Endothelial cell of umbilical vein (primary cell): ENCODE measurements around the gene FBXL14. TPM values are rescaled to one million over a fixed set of nuclear protein-coding genes. Genes with fewer than 3 reads are reported as not detected.

Source experiments
- BruUV-seq: library from RNA; stranded (reverse); fragments of 400-500 nt; replicated peaks from 2 replicates; lab custom pipeline; 2021; lab: Mats Ljungman, UMichigan
- CTCF ChIA-PET: fragments of 300-600, 350-600 bp; sonication (Branson Sonifier 250); formaldehyde crosslinking; loops from one replicate; lab custom pipeline; 2021; ENCODE audit warnings: antibody characterized with exemption, inconsistent platforms; lab: Charles Lee
- POLR2A ChIA-PET: fragments of 300-600, 350-600 bp; sonication (Branson Sonifier 250); formaldehyde crosslinking; loops from one replicate; lab custom pipeline; 2021; ENCODE audit warnings: antibody characterized with exemption, inconsistent platforms; lab: Charles Lee
- DNase-seq: peaks from one replicate; pipeline ENCODE4 v3.0.0-alpha.2; 2011; ENCODE audit warnings: low read depth, low spot score
- FAIRE-seq: peaks from 2 replicates; lab custom pipeline; 2011; peaks lifted over from hg19 to GRCh38; lab: Jason Lieb, UNC
- H2AFZ ChIP-seq: 2 replicates; pipeline ENCODE4 v1.6.0; 2012; ENCODE audit warnings: low read depth, low read length, control low read depth, inconsistent platforms
- H3K27ac ChIP-seq: 2 replicates; pipeline ENCODE4 v1.5.1; 2011; ENCODE audit warnings: low read depth, mild to moderate bottlenecking, control low read depth, low read length, moderate library complexity; ENCODE audit not compliant: insufficient read depth
- H3K27me3 ChIP-seq, 2 experiments: 2 replicates each; pipeline versions ENCODE4 v1.6.0 to v1.6.1; 2011; ENCODE audit warnings: low read length in 2 of 2, mixed read lengths in 1 of 2; ENCODE audit not compliant: control insufficient read depth in 2 of 2, insufficient read depth in 2 of 2
- H3K36me3 ChIP-seq, 2 experiments: 2 replicates in 1 of 2; 3 replicates in 1 of 2; pipeline ENCODE4 v1.5.1; 2011; ENCODE audit warnings: low read length in 2 of 2, mild to moderate bottlenecking in 1 of 2, moderate library complexity in 1 of 2; ENCODE audit not compliant: control insufficient read depth in 2 of 2, insufficient read depth in 2 of 2; ENCODE audit errors: extremely low read depth in 1 of 2
- H3K4me1 ChIP-seq: 3 replicates; pipeline ENCODE4 v1.5.1; 2011; ENCODE audit warnings: mild to moderate bottlenecking, low read length; ENCODE audit not compliant: control insufficient read depth, insufficient read depth; ENCODE audit errors: extremely low read depth
- H3K4me2 ChIP-seq: 2 replicates; pipeline ENCODE4 v1.6.1; 2011; ENCODE audit warnings: low read length, control low read depth, mixed read lengths; ENCODE audit not compliant: insufficient read depth
- H3K4me3 ChIP-seq, 3 experiments: fragments of 200-600 bp in 1 of 3; sonication (generic), shearing (Covaris generic) in 1 of 3; replicated peaks in 1 of 3; 2 replicates each; pipeline ENCODE4 v1.5.1; 2011 to 2016; ENCODE audit warnings: control low read depth in 3 of 3, low read length in 3 of 3, mild to moderate bottlenecking in 2 of 3, inconsistent platforms in 1 of 3, low read depth in 1 of 3, moderate library complexity in 1 of 3; ENCODE audit not compliant: insufficient read depth in 1 of 3
- H3K79me2 ChIP-seq: 2 replicates; pipeline ENCODE4 v1.6.0; 2012; ENCODE audit warnings: low read length, inconsistent platforms; ENCODE audit not compliant: control insufficient read depth, insufficient read depth
- H3K9ac ChIP-seq: replicated peaks from 2 replicates; pipeline ENCODE3; 2011; ENCODE audit warnings: low read length, control low read depth; ENCODE audit not compliant: insufficient read depth; ENCODE audit errors: extremely low read depth
- H3K9me1 ChIP-seq: replicated peaks from 3 replicates; pipeline ENCODE4 v1.6.0; 2011; ENCODE audit warnings: mild to moderate bottlenecking, low read length; ENCODE audit not compliant: control insufficient read depth, insufficient read depth; ENCODE audit errors: extremely low read depth
- H3K9me3 ChIP-seq: replicated peaks from 2 replicates; pipeline ENCODE4 v1.5.1; 2012; ENCODE audit warnings: low read length, inconsistent platforms; ENCODE audit not compliant: control insufficient read depth, insufficient read depth
- H4K20me1 ChIP-seq: replicated peaks from 2 replicates; pipeline ENCODE3; 2011; ENCODE audit warnings: mild to moderate bottlenecking, low read length; ENCODE audit not compliant: control insufficient read depth, insufficient read depth; ENCODE audit errors: extremely low read depth
- EZH2 ChIP-seq: IDR thresholded peaks from 2 replicates; pipeline ENCODE4 v1.6.1; 2012; ENCODE audit warnings: borderline replicate concordance, low read depth, mild to moderate bottlenecking, moderate library complexity, low read length, inconsistent platforms; ENCODE audit not compliant: severe bottlenecking
- FOS ChIP-seq: IDR thresholded peaks from 2 replicates; pipeline ENCODE4 v1.6.1; 2011; ENCODE audit warnings: mild to moderate bottlenecking, low read length, moderate library complexity, borderline replicate concordance; ENCODE audit not compliant: insufficient read depth
- GATA2 ChIP-seq: IDR thresholded peaks from 2 replicates; pipeline ENCODE4 v1.7.0; 2011; ENCODE audit warnings: low read depth, mild to moderate bottlenecking, moderate library complexity, mixed read lengths, low read length; ENCODE audit not compliant: insufficient read length, insufficient read depth
- JUN ChIP-seq: IDR thresholded peaks from 2 replicates; pipeline ENCODE4 v1.6.1; 2011; ENCODE audit warnings: borderline replicate concordance, low read depth; ENCODE audit not compliant: insufficient read length, insufficient read depth
- MYC ChIP-seq: IDR thresholded peaks from one replicate; pipeline ENCODE4 v1.6.1; 2011; ENCODE audit warnings: mild to moderate bottlenecking, low read depth, low read length
- POLR2AphosphoS5 ChIP-seq: IDR thresholded peaks from 2 replicates; pipeline ENCODE4 v1.6.1; 2012; ENCODE audit warnings: low read depth, mild to moderate bottlenecking, control low read depth, low read length, moderate library complexity; ENCODE audit not compliant: insufficient read depth
- dilution Hi-C: fragments of 300-500 bp; cut with MboI; formaldehyde crosslinking; loops from one replicate; pipeline ENCODE4 v1.15.0; 2019; ENCODE audit warnings: low sequenced_read_pairs; ENCODE audit not compliant: extremely low pct_ligation_motif_present
- intact Hi-C: fragments of 100-400 bp; cut with micrococcal nuclease; formaldehyde crosslinking; loops from one replicate; pipeline ENCODE4 v1.10.0; 2022
- polyA plus RNA-seq, 4 experiments: library from polyadenylated mRNA; depleted of rRNA in 3 of 4; stranded (reverse) in 3 of 4; unstranded in 1 of 4; fragments of >200 nt; gene quantifications; 2 replicates each; pipeline versions ENCODE4 v1.2.1 to v1.2.3, GENCODE V29; 2011 to 2012; ENCODE audit warnings: missing spikeins in 1 of 4
- total RNA-seq: library from RNA; stranded (reverse); gene quantifications from 2 replicates; pipeline ENCODE4 v1.2.3, GENCODE V29; 2021
- TF ChIP-seq, protein P1 (sequence below): IDR thresholded peaks from 2 replicates; pipeline ENCODE4 v1.6.1; 2011; ENCODE audit not compliant: insufficient read depth, insufficient read length

Gene FBXL14
- total and polyA plus RNA-seq, 2 donors (not counting 3 experiments of a cell fraction or from before 2014, with no cell fraction given), result 11.3 to 15.7 TPM

DNA sequence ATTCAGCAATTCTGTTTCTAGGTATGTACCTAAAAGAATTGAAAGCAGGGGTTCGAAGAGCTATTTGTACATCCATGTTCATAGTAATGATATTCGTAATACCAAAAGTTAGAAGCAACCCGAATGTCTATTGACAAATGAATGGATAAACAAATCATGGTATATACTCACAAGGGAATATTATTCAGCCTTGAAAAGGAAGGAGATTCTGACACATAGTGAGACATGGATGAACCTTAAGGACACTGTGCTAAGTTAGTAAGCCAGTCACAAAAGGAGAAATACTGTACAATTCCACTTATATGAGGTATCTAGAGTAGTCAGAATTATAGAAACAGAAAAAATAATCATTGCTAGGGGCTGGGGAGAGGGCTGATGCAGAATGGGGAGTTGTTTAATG, 4.4 kb upstream of the FBXL14 start:
- no peak for TF ChIP-seq EZH2
- DNase-seq, result no peak
- H3K4me1 ChIP-seq, result peaks cover 8% of the 10 kb centered on the region
- CTCF ChIA-PET, result no interaction called here
- no TSS peak for BruUV-seq
- no peaks in the 10 kb centered on the region for H3K79me2 ChIP-seq
- dilution Hi-C loops (no loop called here), intact Hi-C loops (no loop called here)
- no peaks in the 10 kb centered on the region for H3K9me3 ChIP-seq
- no peaks in the 10 kb centered on the region for H3K9me1 ChIP-seq
- POLR2A ChIA-PET, result no interaction called here
- no peak overlapping the region for H3K4me2 ChIP-seq
- H4K20me1 ChIP-seq, result no peaks in the 10 kb centered on the region
- no peaks in the 10 kb centered on the region for H3K36me3 ChIP-seq
- no peak overlapping the region for H2AFZ ChIP-seq
- FAIRE-seq, result no peak
- no peaks in the 10 kb centered on the region for H3K27me3 ChIP-seq
- H3K4me3 ChIP-seq, result no peak overlapping the region
- no peak overlapping the region for H3K9ac ChIP-seq
- no peak overlapping the region for H3K27ac ChIP-seq

- FAIRE-seq, result no peak
- peak overlapping the region; percentile 99 for H3K4me2 ChIP-seq
These were observed 1.4 kb upstream of the FBXL14 start for GRCh38 chr12:1595690-1596347.

More at GRCh38 chr12:1595690-1596347, 1.4 kb upstream of the FBXL14 start:
- Histone ChIP-seq H2AFZ (peak overlapping the region; percentile 96), H3K79me2 (peaks cover 17% of the 10 kb centered on the region), H3K9ac (no peak overlapping the region), H3K36me3 (no peaks in the 10 kb centered on the region), H4K20me1 (peaks cover 2% of the 10 kb centered on the region), H3K9me1 (no peaks in the 10 kb centered on the region), H3K27me3 (no peaks in the 10 kb centered on the region), H3K4me1 (peaks cover 35% of the 10 kb centered on the region), H3K9me3 (no peaks in the 10 kb centered on the region), H3K27ac (no peak overlapping the region), H3K4me3 (no peak overlapping the region)
- no peak for TF ChIP-seq MYC
- no peak for TF ChIP-seq POLR2AphosphoS5
- no peak for TF ChIP-seq EZH2
- TF ChIP-seq GATA2, result no peak
- no peak for TF ChIP-seq JUN
- TF ChIP-seq, protein P1, sequence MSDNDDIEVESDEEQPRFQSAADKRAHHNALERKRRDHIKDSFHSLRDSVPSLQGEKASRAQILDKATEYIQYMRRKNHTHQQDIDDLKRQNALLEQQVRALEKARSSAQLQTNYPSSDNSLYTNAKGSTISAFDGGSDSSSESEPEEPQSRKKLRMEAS, result no peak
- no peak for TF ChIP-seq FOS
- BruUV-seq, result no TSS peak
- dilution Hi-C loops (no loop called here), intact Hi-C loops (no loop called here)
- DNase-seq, result no peak
- ChIA-PET CTCF (no interaction called here), POLR2A (no interaction called here)
